Testis (tissue), 2 donors: ENCODE data around the gene EIF4G3.

ENCODE experiments used
- CTCF ChIP-seq, 3 experiments: fragments of 450-650 bp in 2 of 3; fragments of 200-600 bp in 1 of 3; sonication (generic) in 1 of 3; IDR thresholded peaks; one replicate each; pipeline ENCODE4 v1.5.1; 2016 to 2019; ENCODE audit warnings: antibody characterized with exemption in 3 of 3, mild to moderate bottlenecking in 2 of 3, moderate library complexity in 1 of 3
- POLR2A ChIP-seq: fragments of 450-650 bp; IDR thresholded peaks from one replicate; pipeline ENCODE4 v1.6.1; 2017; ENCODE audit warnings: antibody characterized with exemption, mild to moderate bottlenecking, moderate library complexity

GRCh38 chr1:21052034-21052433, 124.7 kb downstream of the EIF4G3 start:
- TF ChIP-seq POLR2A (no peak), CTCF (IDR thresholded peaks at IDR 0.05) (no peak)
